ENCODE results near the gene KIF5C. TPM values are rescaled to one million over a fixed set of nuclear protein-coding genes. Genes with fewer than 3 reads are reported as not detected.
A peak's percentile ranks its signal among the peaks of the same experiment; 100 is the strongest.

The KIF5C gene
- total RNA-seq, 1 donor from 2014 or later, result 1.2 TPM

DNA sequence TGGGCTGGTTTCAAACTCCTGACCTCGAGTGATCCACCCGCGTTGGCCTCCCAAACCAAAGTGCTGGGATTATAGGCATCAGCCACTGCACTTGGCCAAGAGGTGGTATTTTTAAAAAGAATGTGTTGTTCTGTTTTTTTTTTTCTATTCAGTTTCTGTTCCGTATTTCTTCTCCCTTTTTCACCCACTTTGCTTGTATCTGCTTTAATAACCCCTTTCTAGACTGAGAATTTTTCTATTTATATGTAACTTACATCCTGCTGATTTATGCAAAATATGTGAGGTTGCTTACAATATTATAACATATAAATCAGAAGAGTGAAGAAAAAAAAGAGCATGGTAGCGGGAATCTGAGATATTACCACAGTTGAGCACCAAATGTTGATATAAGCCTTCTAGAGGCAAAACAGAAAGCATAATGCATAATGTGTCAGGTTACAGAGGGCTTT lies 146.3 kb downstream of the KIF5C start:
- ATAC-seq (ENCODE audit: poor library complexity) (no peak), DNase-seq (no peak)
- intact Hi-C loops (cut with DNase I), result no loop called here

DNA sequence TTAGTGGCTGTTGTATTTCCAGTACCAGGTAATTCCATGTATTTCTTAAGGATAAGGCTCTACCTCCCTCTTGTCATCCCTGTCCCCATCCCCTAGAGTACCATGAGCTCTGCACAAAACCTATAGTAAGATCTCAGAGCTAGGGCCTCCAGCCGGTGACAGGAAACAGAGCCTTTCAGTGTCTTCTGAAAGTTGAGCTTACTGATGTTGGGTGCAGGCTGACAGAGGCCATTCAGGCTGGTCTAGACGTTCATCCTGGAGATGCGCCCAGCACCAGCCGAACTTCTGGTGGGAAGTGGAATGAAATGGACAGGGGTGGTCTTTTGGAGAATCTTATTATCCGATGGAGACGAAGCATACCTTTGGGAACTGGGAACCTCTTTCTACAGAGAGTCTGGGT lies 146.7 kb downstream of the KIF5C start:
- ATAC-seq (ENCODE audit: poor library complexity) (no peak), DNase-seq (no peak)
- intact Hi-C loops (cut with DNase I), result no loop called here

GRCh38 chr2:149023091-149023490 lies 148.1 kb downstream of the KIF5C start:
- ATAC-seq (ENCODE audit: poor library complexity) (no peak), DNase-seq (no peak)
- intact Hi-C loops (cut with DNase I), result no loop called here

- no peak for DNase-seq
- intact Hi-C loops (cut with DNase I), result no loop called here
Measured at GRCh38 chr2:149027590-149028250, 152.7 kb downstream of the KIF5C start.

GRCh38 chr2:149028377-149028776 lies 153.3 kb downstream of the KIF5C start:
- DNase-seq, result no peak
- intact Hi-C loops (cut with DNase I), result no loop called here
- no peak for ATAC-seq (ENCODE audit: poor library complexity)

More at GRCh38 chr2:149027590-149028250, 152.7 kb downstream of the KIF5C start:
- ATAC-seq (ENCODE audit: poor library complexity), result no peak

DNA sequence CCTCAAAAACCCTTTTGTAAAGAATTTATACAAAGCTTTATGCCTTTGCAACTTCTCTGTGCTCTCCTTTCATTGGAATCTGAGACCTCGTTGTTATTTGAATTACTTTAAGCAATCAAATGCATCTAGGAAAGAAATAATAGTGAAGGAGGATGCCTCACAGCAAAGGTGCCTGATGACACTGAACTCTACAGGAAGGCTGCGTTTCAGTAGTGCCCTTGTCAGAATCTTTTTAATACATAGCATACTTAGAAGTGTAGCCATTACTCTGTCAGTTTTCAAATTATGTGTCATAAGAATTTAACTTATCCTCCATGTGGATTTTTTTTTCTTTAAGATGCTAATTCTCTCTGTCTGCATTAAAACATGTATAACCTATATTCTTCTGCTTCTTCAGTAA lies 153.9 kb downstream of the KIF5C start:
- intact Hi-C loops (cut with DNase I), result no loop called here
- no peak for ATAC-seq (ENCODE audit: poor library complexity)
- no peak for DNase-seq

- intact Hi-C loops (cut with DNase I), result no loop called here
- ATAC-seq (ENCODE audit: poor library complexity), result no peak
Measured at GRCh38 chr2:149029307-149029965, 154.4 kb downstream of the KIF5C start.

GRCh38 chr2:149031396-149031795 lies 156.4 kb downstream of the KIF5C start:
- intact Hi-C loops (cut with DNase I), result no loop called here
- ATAC-seq (ENCODE audit: poor library complexity) (no peak), DNase-seq (no peak)

More at GRCh38 chr2:149029307-149029965, 154.4 kb downstream of the KIF5C start:
- DNase-seq, result no peak

DNA sequence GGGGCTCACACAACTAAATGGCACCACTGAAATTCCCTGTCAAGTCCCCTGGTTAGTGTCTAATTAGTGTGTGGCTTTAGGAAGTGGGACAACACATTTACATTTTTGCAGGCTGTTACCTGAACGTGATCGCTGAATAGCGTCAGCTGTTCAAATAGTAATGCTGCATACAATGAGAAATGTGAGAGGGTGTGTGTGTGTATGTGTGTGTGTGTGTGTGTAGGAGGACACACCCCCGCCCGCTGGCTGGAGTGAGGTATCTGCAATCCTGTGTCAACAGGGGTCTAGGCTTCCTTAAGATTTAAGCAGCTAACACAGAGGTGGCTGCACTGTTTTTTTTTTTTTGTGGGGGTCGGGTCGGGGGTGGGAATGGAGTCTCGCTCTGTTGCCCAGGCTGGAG lies 158.7 kb downstream of the KIF5C start:
- DNase-seq, result no peak
- no peak for ATAC-seq (ENCODE audit: poor library complexity)
- intact Hi-C loops (cut with DNase I), result no loop called here

DNA sequence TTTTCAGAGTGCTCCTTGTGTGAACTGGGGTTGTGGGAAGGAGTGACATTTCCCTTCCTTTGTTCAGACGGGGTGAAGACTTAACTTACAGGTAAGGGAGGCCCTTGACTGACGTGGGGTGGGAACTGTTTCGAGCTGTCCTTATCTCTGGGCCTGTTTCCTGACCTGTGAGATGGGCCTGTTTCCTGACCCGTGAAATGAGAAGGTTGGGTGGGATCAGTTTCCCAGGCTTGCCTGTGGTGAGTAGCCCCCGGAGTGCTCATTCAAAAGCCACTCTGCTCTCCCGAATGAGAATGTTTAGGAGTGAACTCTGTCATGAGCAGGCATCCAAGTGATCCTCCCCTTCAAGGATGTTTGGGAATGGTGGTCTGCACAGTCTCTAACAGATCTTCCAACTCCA lies 159.4 kb downstream of the KIF5C start:
- ATAC-seq (ENCODE audit: poor library complexity) (no peak), DNase-seq (no peak)
- intact Hi-C loops (cut with DNase I), result no loop called here

DNA sequence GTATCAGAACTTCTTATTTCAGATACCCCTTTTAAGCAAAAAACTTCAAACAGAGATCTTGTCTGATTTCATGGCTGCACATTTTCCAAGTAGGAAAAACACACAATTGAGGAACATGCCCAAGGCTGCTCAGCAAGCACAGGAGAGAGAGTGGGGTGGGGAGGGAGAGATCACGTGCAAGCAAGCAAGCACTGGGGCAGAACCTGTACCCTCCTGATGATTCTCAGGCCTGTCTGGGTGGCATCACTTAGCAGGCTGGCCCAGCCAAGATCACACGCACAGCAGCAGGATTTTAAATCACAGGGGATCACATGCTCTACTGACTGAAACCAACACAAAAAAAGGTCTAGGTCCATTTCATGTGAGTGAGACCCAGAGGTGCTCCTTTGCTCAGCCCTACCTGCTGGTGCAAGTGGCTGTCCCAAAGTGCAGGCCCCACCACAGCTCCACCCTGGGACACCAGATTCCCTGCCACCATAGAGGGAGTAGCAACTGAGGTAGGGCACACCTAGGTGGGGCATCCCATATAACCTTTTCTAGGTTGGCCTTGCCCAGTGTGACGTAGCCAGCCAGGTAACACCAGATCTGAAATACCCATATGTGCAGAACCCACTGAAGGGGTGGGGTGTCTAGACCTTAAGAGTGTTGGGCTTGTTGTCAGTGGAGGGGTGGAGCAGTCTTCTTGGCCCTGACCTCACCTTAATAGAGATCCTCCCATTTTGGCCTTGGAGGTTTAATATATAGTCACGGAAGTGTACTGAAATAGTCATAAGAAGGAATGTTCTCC lies 161.7 kb downstream of the KIF5C start:
- DNase-seq (no peak), ATAC-seq (ENCODE audit: poor library complexity) (no peak)
- intact Hi-C loops (cut with DNase I), result no loop called here

GRCh38 chr2:149037851-149038250 lies 162.8 kb downstream of the KIF5C start:
- intact Hi-C loops (cut with DNase I), result no loop called here
- ATAC-seq (ENCODE audit: poor library complexity) (no peak), DNase-seq (no peak)

DNA sequence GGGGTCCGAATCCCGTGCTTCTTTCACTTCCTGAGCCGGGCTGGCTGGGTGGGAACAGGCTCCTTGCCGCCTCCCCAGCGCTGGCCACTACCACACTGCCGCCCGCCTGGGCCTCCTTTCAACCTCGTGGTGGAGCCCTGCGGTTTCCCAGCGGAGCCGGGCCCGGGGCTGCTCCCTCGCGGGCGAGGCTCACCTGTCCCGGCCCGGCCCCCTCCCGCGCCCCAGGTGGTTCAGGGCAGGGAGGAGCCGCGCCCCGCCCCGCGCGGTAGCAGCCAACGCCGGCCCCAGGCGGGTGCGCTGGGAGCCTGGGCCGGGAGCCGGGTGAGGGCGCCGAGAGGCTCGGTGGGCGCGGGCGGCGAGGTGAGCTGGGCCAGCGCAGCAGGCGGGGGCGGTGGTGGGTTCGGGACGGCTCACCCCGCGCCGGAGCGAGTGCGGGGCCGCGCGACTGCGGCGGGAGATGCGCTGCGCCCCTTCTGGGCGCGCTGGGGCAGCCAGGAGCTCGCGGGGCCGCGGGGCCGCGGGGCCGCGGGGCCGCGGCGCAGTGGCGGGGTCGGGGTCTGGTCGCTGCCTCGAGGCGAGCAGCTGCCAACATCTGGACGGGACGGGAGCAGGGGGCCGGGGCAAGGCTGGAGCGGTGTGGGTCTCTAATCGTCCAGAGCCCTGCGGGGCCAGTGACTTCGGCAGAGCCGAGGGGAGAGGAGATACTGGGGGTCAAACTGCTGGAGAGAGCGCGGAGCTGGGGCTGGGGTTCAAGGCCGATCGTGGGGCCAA lies 163.6 kb downstream of the KIF5C start, which contains the start of gene LYPD6B:
Gene LYPD6B, plus strand, starts transcription at position 258 of the 771 bp plus-strand sequence. CDS start 92,250 bp downstream, outside the sequence.
- ATAC-seq (ENCODE audit: poor library complexity), result peak; percentile 46
- no peak for DNase-seq
- intact Hi-C loops (cut with DNase I), result no loop called here

- intact Hi-C loops (cut with DNase I), result no loop called here
- ATAC-seq (ENCODE audit: poor library complexity) (no peak), DNase-seq (no peak)
Measured at GRCh38 chr2:149039213-149039724, 164.2 kb downstream of the KIF5C start.

DNA sequence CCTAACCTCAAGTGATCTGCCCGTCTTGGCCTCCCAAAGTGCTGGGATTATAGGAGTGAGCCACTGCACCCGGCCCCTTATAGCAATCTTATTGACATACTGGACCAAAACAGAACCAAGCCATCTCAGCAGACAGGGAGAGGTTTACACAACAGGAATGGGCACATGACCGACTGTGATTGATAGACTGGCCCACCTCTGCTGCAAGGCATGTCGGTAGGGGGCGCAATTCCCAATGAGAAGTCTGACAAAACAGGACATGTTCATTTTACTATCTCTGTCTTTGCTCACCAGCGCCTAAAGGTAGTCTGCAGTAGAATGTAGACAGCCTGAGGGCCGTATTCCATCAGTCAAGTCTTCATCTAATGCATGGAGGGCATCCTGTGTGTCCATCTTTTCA lies 165.4 kb downstream of the KIF5C start:
- intact Hi-C loops (cut with DNase I), result no loop called here
- no peak for ATAC-seq (ENCODE audit: poor library complexity)
- no peak for DNase-seq

- ATAC-seq (ENCODE audit: poor library complexity) (no peak), DNase-seq (no peak)
- intact Hi-C loops (cut with DNase I), result no loop called here
Measured at GRCh38 chr2:149041482-149041881, 166.5 kb downstream of the KIF5C start.

GRCh38 chr2:149042881-149043280 lies 167.9 kb downstream of the KIF5C start:
- intact Hi-C loops (cut with DNase I), result no loop called here
- ATAC-seq (ENCODE audit: poor library complexity) (no peak), DNase-seq (no peak)

DNA sequence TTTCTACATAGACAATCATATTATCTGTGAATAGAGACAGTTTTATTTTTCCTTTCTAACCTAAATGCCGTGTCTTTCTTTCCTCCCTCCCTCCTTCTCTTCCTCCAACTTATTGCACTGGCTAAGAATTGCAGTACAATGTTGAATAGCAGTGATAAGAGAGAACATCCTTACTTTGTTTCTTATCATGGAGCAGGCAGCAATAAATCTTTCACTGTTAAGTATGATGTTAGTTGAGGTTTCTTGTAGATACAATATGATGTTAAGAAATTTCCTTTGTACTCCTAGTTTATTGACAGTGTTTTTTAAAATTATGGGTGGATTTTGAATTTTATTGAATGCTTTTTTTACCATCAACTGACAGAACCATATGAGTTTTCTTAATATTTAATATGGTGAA lies 169.5 kb downstream of the KIF5C start:
- ATAC-seq (ENCODE audit: poor library complexity), result no peak
- DNase-seq, result no peak
- intact Hi-C loops (cut with DNase I), result no loop called here

DNA sequence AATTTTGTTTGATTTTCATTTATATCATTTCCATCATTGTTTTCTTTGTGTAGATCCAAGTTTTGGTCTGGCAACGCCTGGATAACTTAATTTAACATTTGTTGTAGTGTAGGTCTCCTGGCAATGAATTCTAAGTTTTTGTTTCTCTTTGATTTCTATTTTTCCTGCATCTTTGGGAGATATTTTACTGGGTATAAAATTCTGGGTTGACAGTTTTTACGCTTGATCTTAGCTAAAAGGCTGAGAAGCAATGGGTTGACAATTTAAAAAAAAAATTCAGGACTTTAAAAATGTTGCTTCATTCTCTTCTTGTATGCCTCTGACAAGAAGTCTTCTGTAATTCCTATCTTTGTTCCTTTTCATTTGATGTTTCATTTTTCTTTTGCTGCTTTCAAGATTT lies 172.1 kb downstream of the KIF5C start:
- no peak for ATAC-seq (ENCODE audit: poor library complexity)
- intact Hi-C loops (cut with DNase I), result no loop called here
- DNase-seq, result no peak
